Daoy (cell line): Measurements from ENCODE around the gene TNXB. TPM values are rescaled to one million over a fixed set of nuclear protein-coding genes. Genes with fewer than 3 reads are reported as not detected.
"Not testable (repeated sequence)": the region's sequence is repeated elsewhere in the genome, so short reads cannot be mapped to it uniquely, and the experiment has no call there.

ENCODE experiments used
- DNase-seq: peaks from one replicate; pipeline ENCODE4 v3.0.0-alpha.2; 2015; ENCODE audit warnings: low read depth
- total RNA-seq: library from RNA; depleted of rRNA; stranded (reverse); fragments of >200 nt; shearing (Covaris generic); gene quantifications from 2 replicates; pipeline ENCODE4 v1.2.3, GENCODE V29; 2014

Gene TNXB
- total RNA-seq, 1 experiment from 2014 or later: 0.11 TPM

GRCh38 chr6:32037598-32038524 is 71.3 kb downstream of the TNXB start, which contains the start of gene CYP21A2:
CYP21A2 (plus strand) TSS chr6:32038415; CDS start chr6:32038423, 8 bp downstream.
- DNase-seq: not testable (repeated sequence)

- not testable (repeated sequence) for DNase-seq
Observed at GRCh38 chr6:32037136-32037535, 72.0 kb downstream of the TNXB start.

- not testable (repeated sequence) for DNase-seq
Observed at GRCh38 chr6:32035283-32036013, 73.7 kb downstream of the TNXB start.

GRCh38 chr6:32029553-32029952 is 79.6 kb downstream of the TNXB start:
- DNase-seq: not testable (repeated sequence)

GRCh38 chr6:32028631-32029030 is 80.5 kb downstream of the TNXB start:
- not testable (repeated sequence) for DNase-seq

GRCh38 chr6:32022100-32022499 is 87.0 kb downstream of the TNXB start:
- not testable (repeated sequence) for DNase-seq

- not testable (repeated sequence) for DNase-seq
Observed at GRCh38 chr6:32014547-32014946, 94.6 kb downstream of the TNXB start, which contains the start of gene C4B. C4B (plus strand) TSS chr6:32014795; CDS start chr6:32014846, 51 bp downstream.

- not testable (repeated sequence) for DNase-seq
Observed at GRCh38 chr6:32013738-32014137, 95.4 kb downstream of the TNXB start.

GRCh38 chr6:32012941-32013617 is 96.1 kb downstream of the TNXB start:
- peak; percentile 2 for DNase-seq

- DNase-seq: not testable (repeated sequence)
Observed at GRCh38 chr6:32010856-32011530, 98.1 kb downstream of the TNXB start.

GRCh38 chr6:32009537-32009936 is 99.6 kb downstream of the TNXB start:
- DNase-seq: not testable (repeated sequence)

GRCh38 chr6:32008616-32009015 is 100.5 kb downstream of the TNXB start:
- not testable (repeated sequence) for DNase-seq

- not testable (repeated sequence) for DNase-seq
Observed at GRCh38 chr6:32008037-32008436, 101.1 kb downstream of the TNXB start.

GRCh38 chr6:32007086-32007485 is 102.1 kb downstream of the TNXB start:
- not testable (repeated sequence) for DNase-seq

- DNase-seq: not testable (repeated sequence)
Observed at GRCh38 chr6:32005991-32006529, 103.1 kb downstream of the TNXB start.

- DNase-seq: not testable (repeated sequence)
Observed at GRCh38 chr6:32005538-32005880, 103.6 kb downstream of the TNXB start.

GRCh38 chr6:32004864-32005537 is 104.1 kb downstream of the TNXB start:
- not testable (repeated sequence) for DNase-seq

GRCh38 chr6:32004393-32004792 is 104.7 kb downstream of the TNXB start:
- DNase-seq: not testable (repeated sequence)

- not testable (repeated sequence) for DNase-seq
Observed at GRCh38 chr6:32003301-32003700, 105.8 kb downstream of the TNXB start.

GRCh38 chr6:32002546-32003268 is 106.4 kb downstream of the TNXB start:
- DNase-seq: not testable (repeated sequence)
